ENCODE measurements around the gene KLHL26.

The KLHL26 gene

GRCh38 chr19:18696023-18696422 is 59.2 kb downstream of the KLHL26 start:
- DNase-seq: no peak

DNA sequence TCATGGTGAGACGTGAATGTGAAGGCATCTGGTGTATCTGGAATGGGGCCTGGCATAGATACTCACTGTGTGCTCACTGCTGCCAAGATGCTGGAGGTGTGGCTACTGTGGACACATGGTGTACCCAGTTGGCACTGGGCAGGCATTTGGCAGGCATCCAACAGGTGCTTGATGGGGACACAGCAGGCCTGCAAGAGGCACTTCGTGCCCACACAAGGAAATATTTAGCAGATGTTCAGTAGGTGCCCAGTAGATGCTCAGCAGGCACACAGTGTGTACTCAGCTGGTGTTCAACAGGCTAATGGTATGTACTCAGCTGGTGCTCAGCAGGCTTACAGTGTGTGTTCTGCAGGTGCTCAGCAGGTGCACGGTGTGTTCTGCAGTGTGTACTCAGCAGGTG is 60.9 kb downstream of the KLHL26 start:
- DNase-seq: no peak

GRCh38 chr19:18698321-18699167 is 61.7 kb downstream of the KLHL26 start:
- no peak for DNase-seq

- no peak for DNase-seq
Observed at GRCh38 chr19:18699403-18700054, 62.7 kb downstream of the KLHL26 start.

DNA sequence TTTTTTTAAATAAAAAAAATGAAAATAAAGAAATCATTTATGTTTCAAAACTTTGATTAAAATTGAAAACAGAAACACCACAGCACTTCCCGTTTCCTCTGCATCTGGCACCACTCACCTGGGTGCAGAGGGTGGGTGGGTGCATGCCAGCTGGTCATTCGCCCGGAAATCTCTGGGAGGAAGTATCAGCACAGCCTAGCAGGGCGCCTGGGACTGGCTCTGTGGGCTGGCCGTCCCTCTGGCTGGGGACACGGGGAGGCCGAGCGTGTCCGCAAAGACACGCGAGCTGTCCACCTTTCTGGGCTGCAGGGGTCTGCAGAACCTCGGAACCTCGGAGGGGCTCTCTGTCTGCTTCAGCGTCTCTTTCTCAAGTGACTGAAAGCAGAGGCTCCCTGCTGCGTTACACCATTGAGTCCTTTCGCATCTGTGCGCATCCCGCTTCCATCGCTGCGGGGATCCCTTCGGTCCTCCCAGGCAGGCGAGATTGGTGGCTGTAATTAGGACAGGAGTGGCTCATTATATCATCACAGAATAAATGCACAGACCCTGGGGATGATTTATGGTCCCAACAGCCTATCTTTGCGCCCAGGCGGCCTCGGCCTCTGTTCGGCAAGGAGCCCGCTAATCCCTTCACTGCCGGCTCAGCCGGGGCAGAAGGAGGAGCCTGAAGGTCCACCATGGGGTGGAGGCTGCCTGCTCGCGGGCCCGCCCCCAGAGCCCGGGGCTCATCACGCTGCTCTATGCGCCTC is 63.8 kb downstream of the KLHL26 start:
- DNase-seq: peak; percentile 63 to 64

GRCh38 chr19:18701250-18701608 is 64.4 kb downstream of the KLHL26 start:
- no peak for DNase-seq

DNA sequence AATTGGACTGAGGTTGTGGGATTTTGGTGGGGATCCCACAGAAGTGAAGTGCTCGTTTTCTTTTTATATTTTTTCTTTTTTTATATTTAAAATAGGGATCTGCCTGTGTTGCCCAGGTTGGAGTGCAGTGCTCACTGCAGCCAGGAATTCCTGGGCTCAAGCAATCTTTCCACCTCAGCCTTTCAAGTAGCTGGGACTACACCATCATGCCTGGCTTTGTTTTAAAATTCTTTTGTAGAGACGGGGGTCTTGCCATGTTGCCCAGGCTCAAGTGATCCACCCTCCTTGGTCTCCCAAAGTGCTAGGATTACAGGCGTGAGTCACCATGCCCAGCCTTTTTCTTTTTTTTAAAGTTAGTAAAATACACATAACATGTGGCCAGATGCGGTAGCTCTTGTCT is 67.2 kb downstream of the KLHL26 start:
- no peak for DNase-seq

DNA sequence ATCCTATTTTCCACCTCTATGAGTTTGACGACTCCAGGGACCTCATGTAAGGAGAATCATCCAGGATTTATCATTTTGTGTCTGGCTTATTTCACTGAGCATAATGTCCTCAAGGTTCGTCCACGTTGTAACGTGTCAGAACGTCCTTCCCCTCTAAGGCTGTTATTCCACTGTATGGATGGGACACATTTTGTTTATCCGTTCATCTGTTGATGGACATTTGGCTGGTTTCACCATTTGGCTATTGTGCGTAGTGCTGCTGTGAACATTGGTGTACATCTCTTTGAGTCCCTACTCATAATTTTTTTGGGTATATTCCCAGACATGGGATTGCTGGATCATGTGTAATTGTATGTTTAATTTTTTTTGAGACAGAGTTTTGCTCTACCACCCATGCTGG is 68.1 kb downstream of the KLHL26 start:
- no peak for DNase-seq

GRCh38 chr19:18708452-18709231 is 71.8 kb downstream of the KLHL26 start:
- DNase-seq: no peak

DNA sequence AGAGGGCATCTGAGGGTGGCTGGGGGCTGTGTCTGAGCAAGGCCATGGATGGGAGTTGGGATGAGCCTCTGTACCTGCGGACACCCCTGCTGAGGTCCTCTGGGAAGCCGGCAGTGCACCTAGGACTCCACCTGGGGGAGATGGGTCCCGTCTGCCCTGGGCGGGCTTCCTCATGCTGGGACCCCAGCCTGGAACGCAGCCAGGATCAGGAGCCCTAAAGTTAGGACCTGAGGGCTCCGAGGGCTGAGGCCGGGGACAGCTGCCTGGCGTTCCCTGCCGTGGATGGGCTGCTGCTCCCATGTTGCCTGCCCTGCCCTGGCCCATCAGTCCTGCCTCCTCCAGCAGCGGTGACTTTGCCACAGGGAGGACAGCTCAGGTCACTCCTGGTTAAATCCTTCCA is 72.7 kb downstream of the KLHL26 start:
- DNase-seq: no peak

DNA sequence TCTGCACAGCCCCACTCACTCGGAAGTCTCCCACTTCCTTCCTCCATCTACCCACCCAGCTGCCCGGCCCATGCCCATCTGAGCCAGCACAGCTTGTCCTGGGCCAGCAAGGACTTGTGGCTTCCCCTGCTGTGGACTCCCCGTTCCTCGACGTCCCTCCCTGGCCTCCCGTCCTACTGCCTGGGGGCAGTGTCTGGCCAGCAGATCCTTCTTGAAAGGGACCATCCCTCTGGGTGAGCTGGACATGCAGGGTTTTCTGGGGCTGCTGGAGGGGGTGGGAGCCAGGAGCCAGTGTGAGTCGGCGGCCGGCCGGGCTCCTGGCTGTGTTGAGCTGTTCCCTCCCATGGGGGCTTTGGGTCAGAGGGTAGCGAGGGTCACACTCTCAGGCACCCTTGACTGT is 73.4 kb downstream of the KLHL26 start:
- no peak for DNase-seq

DNA sequence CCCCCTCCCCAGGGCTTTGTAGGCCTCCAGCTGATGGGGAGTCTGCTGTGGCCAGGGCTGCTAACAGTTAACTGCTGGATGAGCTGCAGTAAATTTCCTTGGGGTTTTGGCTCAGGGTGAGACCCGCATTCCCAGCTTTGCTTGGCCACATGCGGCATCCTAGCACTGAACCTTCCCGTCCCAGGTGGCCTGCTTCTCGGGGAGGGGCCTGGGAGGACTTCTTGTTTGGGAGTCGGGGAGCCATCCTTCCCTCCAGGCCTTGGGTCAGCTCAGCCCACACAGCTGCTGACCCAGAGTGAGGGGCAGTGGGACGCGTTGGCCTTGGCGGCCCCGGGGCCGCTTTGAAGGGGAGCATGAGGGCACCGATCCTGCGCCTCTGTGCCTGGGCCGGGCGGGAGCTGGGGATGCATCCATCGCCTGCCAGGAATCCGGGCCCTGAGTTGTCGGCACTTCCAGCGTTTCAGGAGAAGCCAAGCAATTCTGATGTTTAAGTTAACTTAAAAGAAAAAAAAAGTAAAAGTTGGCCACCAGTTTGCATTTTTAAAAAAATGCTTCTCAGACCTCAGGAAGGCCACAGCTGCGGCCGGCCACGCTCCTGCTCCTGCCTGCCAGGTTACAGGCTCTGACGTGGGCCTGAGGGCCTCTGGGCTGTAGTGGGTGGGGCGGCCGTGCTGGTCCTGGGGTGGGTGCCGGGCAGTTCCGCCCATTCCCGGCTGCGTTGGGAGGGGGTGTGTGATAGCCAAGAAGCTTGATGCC is 74.3 kb downstream of the KLHL26 start:
- DNase-seq: no peak

DNA sequence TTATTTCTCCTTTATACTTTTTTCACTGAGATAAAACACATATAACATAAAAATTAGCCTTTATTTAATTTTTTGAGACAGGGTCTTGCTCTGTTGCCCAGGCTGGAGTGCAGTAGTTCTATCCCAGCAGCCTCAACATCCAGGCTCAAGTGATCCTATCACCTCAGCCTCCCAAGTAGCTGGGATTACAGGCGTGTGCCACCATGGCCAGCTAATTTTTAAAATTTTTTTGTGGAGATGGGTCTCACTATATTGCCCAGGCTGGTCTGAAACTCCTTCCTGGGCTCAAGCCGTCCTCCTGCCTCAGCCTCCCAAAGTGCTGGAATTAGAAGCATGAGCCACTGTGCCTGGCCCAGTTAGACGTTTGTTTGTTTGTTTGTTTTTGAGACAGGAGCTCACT is 75.1 kb downstream of the KLHL26 start:
- DNase-seq: no peak

- no peak for DNase-seq
Observed at GRCh38 chr19:18712981-18713380, 76.2 kb downstream of the KLHL26 start.

- no peak for DNase-seq
Observed at GRCh38 chr19:18713550-18714117, 76.8 kb downstream of the KLHL26 start.

GRCh38 chr19:18715416-18715815 is 78.6 kb downstream of the KLHL26 start:
- DNase-seq: no peak

DNA sequence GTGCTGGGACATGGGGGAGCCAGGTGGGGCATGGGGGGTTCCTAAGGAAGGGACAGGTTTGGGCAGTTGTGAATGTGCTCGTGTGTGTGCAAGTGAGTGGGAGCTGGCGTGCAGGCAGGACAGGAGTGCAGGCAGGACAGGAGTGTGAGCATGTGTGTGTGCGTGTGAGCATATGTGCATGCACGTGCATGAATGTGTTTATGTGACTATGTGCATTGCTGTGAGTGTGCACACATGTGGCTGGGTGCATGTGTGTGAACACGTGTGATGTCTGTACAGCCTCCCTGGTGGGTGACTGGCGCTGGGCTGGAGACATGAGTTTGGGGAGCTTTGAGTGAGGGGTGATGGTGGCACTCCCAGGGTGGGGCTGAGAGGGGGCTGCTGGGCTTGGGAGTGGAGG is 80.0 kb downstream of the KLHL26 start:
- no peak for DNase-seq

GRCh38 chr19:18717601-18718000 is 80.8 kb downstream of the KLHL26 start:
- DNase-seq: no peak

DNA sequence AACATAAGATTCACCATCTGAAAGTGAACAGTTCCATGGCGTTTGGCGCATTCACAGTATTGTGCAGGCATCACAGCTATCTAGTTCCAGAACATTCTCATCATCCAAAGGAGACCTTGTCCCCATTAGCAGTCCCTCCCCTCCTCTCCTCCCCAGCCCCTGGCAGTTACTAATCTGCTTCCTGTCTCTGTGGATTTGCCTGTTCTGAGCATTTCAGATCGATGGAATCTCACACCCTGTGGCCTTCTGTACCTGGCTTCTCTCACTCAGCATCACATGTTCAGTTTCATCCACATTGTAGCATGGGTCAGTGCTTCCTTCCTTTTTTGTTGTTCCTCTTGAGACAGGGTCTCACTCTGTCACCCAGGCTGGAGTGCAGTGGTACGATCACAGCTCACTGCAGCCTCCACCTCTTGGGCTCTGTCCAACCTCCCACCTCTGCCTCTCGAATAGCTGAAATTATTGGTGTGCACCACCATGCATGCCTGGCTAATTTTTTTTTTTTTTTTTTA is 81.2 kb downstream of the KLHL26 start:
- DNase-seq: no peak

- no peak for DNase-seq
Observed at GRCh38 chr19:18718846-18719458, 82.1 kb downstream of the KLHL26 start.

DNA sequence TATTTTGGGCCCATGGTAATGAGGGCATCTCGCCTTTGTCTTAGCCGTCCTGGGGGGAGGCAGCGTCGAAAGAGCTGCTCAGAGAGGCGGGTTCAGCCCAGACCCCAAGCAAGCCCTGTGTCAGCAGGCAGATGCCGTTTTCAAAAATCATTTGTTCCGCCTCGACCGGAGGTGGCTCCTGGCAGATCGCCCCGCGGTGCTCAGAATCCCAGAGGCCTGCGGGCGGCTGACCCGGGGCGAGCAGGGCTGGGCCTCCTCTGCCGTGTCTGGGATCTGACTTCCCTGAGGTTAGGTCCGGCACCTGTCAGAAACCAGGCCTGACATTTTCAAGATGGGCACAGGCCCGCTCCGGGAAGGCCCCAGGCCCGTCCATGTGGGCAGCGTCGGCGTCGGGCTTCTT is 82.7 kb downstream of the KLHL26 start:
- DNase-seq: no peak

Measured in CD4-positive, alpha-beta T cell treated with Interleukin-1 beta for 1 hour (primary cell).